Glutamatergic neuron (in vitro differentiated cells): ENCODE data around the gene OOEP. TPM values are rescaled to one million over a fixed set of nuclear protein-coding genes. Genes with fewer than 3 reads are reported as not detected.

ENCODE experiments used
- DNase-seq: peaks from one replicate; pipeline ENCODE4 v3.0.0; 2022
- H3K27ac Mint-ChIP-seq: one replicate; pipeline ENCODE4 v1.8.0; 2020; ENCODE audit warnings: mild to moderate bottlenecking, mixed read lengths, inconsistent platforms; ENCODE audit not compliant: unreplicated experiment
- H3K27me3 Mint-ChIP-seq: one replicate; pipeline ENCODE4 v1.8.0; 2020; ENCODE audit warnings: mild to moderate bottlenecking, moderate library complexity, mixed read lengths, inconsistent platforms; ENCODE audit not compliant: unreplicated experiment
- H3K36me3 Mint-ChIP-seq: one replicate; pipeline ENCODE4 v1.8.0; 2020; ENCODE audit warnings: mild to moderate bottlenecking, mixed read lengths, inconsistent platforms; ENCODE audit not compliant: unreplicated experiment
- H3K4me1 Mint-ChIP-seq: one replicate; pipeline ENCODE4 v1.8.0; 2020; ENCODE audit warnings: mild to moderate bottlenecking, low read depth, mixed read lengths, inconsistent platforms; ENCODE audit not compliant: unreplicated experiment
- H3K4me3 Mint-ChIP-seq: one replicate; pipeline ENCODE4 v1.8.0; 2020; ENCODE audit warnings: mild to moderate bottlenecking, mixed read lengths, inconsistent platforms; ENCODE audit not compliant: unreplicated experiment
- H3K9me3 Mint-ChIP-seq: one replicate; pipeline ENCODE4 v1.8.0; 2020; ENCODE audit warnings: mild to moderate bottlenecking, moderate library complexity, mixed read lengths, inconsistent platforms; ENCODE audit not compliant: unreplicated experiment
- total RNA-seq: library from RNA; stranded (reverse); fragmentation: NEBNext Ultra II Directional; extraction: Animal tissue kit (Norgen Biotek cat#: 25700); gene quantifications from one replicate; pipeline ENCODE4 v1.2.1, GENCODE V29; 2021; ENCODE audit not compliant: unreplicated experiment
- TF ChIP-seq, protein P1 (sequence below): fragments of 200-600 bp; sonication (generic); IDR thresholded peaks from one replicate; pipeline ENCODE4 v1.5.0; 2021; ENCODE audit not compliant: partially characterized antibody, unreplicated experiment

OOEP gene
- total RNA-seq, 1 donor from 2014 or later, result not detected

DNA sequence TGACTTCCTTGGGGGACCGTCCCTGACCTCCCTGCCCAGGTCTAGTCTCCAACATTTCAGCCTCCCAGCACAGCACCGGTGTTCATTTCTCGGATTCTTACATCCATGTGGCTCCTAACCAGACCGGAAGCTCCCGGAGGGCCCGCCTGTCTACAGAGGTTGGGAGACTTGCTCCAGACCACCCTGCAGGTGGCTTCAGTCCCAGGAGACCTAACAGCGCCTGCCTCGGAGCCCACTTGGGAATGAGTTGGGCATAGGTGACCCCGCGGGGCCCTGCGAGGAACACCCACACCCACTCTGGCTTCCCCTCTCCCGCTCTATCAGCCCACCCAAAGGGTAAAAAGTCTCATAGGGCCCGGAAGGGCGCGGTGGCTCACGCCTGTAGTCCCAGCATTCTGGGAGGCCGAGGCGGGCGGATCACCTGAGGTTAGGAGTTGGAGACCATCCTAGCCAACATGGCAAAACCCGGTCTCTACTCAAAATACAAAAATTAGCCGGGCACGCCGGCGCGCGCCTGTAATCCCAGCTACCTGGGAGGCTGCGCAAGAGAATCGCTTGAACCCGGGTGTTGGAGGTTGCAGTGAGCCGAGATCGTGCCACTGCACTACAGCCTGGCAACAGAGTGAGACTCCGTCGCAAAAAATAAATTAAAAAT lies 21.0 kb downstream of the OOEP start:
- Mint-ChIP-seq H3K27me3 (no peaks in the 10 kb centered on the region), H3K36me3 (no peaks in the 10 kb centered on the region), H3K27ac (no peak overlapping the region), H3K9me3 (no peaks in the 10 kb centered on the region), H3K4me3 (no peak overlapping the region), H3K4me1 (no peaks in the 10 kb centered on the region)
- no peak for DNase-seq
- TF ChIP-seq, protein P1, sequence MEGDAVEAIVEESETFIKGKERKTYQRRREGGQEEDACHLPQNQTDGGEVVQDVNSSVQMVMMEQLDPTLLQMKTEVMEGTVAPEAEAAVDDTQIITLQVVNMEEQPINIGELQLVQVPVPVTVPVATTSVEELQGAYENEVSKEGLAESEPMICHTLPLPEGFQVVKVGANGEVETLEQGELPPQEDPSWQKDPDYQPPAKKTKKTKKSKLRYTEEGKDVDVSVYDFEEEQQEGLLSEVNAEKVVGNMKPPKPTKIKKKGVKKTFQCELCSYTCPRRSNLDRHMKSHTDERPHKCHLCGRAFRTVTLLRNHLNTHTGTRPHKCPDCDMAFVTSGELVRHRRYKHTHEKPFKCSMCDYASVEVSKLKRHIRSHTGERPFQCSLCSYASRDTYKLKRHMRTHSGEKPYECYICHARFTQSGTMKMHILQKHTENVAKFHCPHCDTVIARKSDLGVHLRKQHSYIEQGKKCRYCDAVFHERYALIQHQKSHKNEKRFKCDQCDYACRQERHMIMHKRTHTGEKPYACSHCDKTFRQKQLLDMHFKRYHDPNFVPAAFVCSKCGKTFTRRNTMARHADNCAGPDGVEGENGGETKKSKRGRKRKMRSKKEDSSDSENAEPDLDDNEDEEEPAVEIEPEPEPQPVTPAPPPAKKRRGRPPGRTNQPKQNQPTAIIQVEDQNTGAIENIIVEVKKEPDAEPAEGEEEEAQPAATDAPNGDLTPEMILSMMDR, result no peak

DNA sequence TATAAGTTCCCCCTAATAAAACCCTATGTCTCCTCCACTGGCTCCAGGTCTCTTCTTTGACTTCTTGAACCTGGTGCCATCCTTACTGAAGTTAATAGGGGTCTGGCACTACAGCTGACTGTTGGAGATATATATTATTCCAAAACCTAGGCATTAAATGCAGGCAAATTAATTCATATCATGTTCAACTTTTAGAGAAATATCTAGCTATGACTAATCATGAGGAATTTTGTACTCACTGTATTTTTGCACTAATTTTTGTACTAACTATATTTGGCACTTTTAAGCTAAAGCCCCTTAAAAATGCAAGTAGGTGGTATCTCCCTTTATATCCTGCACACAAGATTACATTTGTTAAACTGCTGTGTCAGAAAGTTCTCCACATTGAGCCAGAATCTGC lies 26.5 kb downstream of the OOEP start:
- no peaks in the 10 kb centered on the region for H3K27me3 Mint-ChIP-seq
- H3K27ac Mint-ChIP-seq, result no peak overlapping the region
- no peaks in the 10 kb centered on the region for H3K9me3 Mint-ChIP-seq
- DNase-seq, result no peak
- H3K4me3 Mint-ChIP-seq, result no peak overlapping the region
- no peaks in the 10 kb centered on the region for H3K4me1 Mint-ChIP-seq
- TF ChIP-seq, protein P1, result no peak
- H3K36me3 Mint-ChIP-seq, result no peaks in the 10 kb centered on the region

DNA sequence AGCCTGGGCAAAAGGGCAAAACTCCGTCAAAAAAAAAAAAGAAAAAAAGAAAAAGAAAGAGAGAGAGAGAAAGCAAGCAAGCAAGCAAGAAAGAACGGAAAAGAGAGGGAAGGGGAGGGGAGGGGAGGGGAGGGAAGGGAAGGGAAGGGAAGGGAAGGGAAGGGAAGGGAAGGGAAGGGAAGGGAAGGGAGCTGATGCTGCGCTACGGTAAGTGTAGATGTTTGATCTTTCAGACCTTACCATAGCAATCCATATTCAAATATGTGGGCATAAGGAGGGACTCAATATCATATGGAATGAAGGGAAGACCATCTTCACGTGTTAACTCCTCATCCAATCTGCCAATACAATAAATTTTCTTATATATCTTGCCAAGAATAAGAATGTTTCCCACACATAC lies 27.5 kb downstream of the OOEP start:
- Mint-ChIP-seq H3K27me3 (no peaks in the 10 kb centered on the region), H3K36me3 (no peaks in the 10 kb centered on the region), H3K27ac (no peak overlapping the region), H3K9me3 (no peaks in the 10 kb centered on the region), H3K4me1 (no peaks in the 10 kb centered on the region), H3K4me3 (no peak overlapping the region)
- DNase-seq, result no peak
- TF ChIP-seq, protein P1, result no peak

DNA sequence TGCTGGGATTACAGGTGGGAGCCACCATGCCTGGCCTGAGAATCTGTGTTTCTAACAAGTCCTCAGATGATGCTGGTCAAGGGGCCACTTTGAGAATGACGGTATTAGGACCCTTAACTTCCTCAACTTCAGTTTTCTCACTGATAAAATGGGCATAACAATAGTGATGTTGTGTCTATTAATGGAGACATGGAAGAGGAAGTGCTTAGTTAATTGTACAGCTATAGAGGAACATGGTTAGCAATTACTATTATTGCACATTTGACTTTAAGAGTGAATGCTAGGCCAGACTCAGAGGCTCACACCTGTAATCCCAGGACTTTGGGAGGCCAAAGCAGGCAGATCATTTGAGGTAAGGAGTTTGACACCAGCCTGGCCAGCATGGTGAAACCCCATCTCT lies 28.4 kb downstream of the OOEP start:
- H3K4me3 Mint-ChIP-seq, result no peak overlapping the region
- H3K27me3 Mint-ChIP-seq, result no peaks in the 10 kb centered on the region
- H3K27ac Mint-ChIP-seq, result no peak overlapping the region
- TF ChIP-seq, protein P1, result no peak
- no peaks in the 10 kb centered on the region for H3K4me1 Mint-ChIP-seq
- H3K9me3 Mint-ChIP-seq, result no peaks in the 10 kb centered on the region
- DNase-seq, result no peak
- H3K36me3 Mint-ChIP-seq, result no peaks in the 10 kb centered on the region

DNA sequence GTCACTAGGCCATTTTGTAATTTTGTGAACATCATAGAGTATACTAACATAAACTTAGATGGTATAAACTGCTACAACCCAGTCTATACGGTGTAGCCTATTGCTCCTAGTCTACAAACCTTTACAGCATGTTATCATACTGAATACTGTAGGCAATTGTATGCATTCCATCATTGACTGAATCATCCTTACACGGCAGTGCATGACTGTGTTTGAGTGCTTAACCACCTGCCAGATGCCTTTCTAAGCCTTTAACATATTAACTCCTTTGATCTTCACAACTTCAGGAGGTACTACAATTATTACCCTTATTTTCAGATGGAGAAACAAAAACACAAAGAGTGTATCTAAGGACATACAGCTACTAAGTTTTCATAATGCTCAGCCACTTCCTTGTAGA lies 29.6 kb downstream of the OOEP start:
- no peaks in the 10 kb centered on the region for H3K27me3 Mint-ChIP-seq
- TF ChIP-seq, protein P1, result no peak
- H3K9me3 Mint-ChIP-seq, result no peaks in the 10 kb centered on the region
- no peak overlapping the region for H3K27ac Mint-ChIP-seq
- H3K36me3 Mint-ChIP-seq, result no peaks in the 10 kb centered on the region
- H3K4me1 Mint-ChIP-seq, result no peaks in the 10 kb centered on the region
- DNase-seq, result no peak
- no peak overlapping the region for H3K4me3 Mint-ChIP-seq
